GM19035 (cell line): ENCODE measurements around the gene P2RX2.
"Not testable (repeated sequence)": the region's sequence is repeated elsewhere in the genome, so short reads cannot be mapped to it uniquely, and the experiment has no call there.

Experiments
- ATAC-seq: cut with Tn5 transposase; IDR thresholded peaks from one replicate; pipeline ENCODE4 v1.9.1; 2021; ENCODE audit not compliant: unreplicated experiment

The P2RX2 gene

DNA sequence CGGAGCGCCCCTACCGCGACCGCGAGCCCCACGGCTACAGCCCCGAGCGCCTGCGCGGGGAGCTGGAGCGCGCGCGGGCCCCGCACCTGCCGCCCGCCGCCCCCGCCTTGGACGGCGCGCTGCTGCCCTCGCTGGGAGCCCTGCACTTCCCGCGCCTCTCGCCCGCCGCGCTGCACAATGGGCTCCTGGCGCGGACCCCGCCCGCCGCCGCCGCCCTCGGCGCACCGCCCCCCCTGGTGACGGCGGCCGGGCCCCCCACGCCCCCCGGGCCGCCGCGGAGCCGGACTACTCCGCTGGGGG lies 35.2 kb upstream of the P2RX2 start:
- ATAC-seq: no peak

DNA sequence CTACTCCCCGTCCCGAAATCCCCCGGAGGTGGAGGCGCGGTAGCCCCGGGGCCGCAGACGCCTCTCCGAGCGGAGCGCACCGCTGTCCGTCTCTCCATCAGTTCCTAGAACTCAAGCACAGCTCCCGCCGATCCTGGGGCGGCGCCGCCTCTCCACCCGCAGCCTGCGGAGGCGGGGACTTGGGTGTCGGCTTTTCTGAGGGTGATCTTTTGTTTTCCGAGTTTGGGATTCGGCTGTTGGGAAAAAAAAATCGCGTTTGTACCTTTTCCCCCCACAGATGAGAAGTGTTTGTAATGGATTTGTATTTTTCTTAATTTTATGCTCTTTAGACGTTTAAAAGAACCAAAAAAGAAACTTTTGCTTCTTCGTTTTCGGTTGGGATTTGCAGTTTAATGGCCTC lies 34.8 kb upstream of the P2RX2 start:
- ATAC-seq: no peak

DNA sequence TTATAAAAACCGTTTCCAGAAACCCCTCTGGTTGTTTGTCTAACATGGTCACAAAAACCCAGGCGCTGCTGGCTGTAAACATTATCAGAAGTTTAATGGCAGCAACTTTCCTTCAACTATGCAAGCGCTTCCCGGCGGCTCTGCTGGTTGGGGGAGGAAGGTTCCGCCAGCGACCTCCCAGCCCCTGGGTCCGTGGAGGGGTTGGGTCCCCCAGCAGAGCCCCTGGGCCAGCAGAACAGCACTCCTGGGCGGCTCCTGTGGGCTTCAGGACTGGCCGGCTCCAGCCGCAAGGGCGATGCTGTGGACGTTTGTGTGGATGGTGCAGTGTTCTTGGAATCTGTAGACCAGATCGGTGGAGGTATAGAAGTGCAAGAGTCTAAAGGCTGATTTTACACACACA lies 34.1 kb upstream of the P2RX2 start:
- no peak for ATAC-seq

DNA sequence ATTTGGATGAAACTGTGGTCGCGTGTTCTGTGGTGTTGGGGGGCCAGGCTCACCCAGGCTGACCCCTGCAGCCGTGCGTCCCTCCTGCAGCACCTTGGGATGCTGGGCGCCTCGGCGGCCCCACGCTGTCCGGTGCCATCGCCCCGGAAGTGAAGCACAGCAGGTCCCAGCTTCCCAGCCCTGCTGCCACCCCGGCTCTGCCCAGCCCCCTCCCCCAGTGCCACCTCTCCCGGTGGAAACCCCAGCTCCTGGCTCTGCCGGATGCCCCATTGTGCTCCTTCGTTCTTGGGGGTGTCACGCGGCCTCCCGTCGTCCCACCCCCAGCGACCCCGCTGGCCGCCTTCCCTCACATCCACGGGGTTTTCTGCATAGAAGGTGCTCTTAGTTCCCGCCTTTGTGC lies 33.4 kb upstream of the P2RX2 start:
- no peak for ATAC-seq

DNA sequence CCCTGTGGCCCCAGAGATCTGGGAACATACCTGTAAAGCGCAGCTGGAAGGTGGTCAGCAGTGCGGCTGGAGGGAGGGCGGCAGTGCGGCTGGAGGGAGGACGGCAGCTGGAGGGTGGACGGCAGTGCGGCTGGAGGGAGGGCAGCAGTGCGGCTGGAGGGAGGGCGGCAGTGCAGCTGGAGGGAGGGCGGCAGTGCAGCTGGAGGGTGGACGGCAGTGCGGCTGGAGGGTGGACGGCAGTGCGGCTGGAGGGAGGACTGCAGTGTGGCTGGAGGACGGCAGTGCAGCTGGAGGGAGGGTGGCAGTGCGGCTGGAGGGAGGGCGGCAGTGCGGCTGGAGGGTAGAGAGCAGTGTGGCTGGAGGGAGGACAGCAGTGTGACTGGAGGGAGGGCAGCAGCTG lies 31.6 kb upstream of the P2RX2 start:
- ATAC-seq: no peak

DNA sequence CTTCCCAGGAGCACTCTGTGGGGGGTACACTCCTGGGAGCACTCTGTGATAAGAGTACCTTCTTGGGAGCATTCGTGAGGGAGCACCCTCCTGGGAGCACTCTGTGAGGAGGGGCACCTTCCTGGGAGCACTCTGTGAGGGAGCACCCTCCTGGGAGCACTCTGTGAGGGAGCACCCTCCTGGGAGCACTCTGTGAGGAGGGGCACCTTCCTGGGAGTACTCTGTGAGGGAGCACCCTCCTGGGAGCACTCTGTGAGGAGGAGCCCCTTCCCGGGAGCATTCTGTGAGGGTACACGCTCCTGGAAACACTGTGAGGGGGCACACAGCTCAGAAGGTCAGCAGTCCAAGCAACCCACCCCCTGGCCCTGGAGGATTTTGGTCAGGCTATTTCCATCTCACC lies 30.8 kb upstream of the P2RX2 start:
- ATAC-seq: no peak

DNA sequence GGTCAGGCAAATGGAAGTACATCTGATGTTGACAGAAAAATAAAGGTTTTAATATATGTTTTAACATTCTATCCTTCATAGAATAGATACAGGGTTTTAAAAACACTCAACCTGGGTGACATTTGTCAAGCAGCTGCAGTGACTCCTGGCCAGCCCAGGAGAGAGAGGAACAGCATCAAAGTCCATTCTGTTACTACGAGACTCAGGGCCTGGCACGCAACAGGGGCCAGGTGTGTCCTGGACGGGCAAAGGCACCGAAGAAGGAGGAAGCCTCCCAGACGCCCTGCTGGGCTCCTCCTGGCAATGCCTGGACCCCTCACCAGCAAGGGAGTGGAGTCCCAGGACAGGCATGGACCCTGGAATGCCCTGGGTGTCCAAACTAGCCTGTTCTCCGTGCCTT lies 30.3 kb upstream of the P2RX2 start:
- ATAC-seq: no peak

DNA sequence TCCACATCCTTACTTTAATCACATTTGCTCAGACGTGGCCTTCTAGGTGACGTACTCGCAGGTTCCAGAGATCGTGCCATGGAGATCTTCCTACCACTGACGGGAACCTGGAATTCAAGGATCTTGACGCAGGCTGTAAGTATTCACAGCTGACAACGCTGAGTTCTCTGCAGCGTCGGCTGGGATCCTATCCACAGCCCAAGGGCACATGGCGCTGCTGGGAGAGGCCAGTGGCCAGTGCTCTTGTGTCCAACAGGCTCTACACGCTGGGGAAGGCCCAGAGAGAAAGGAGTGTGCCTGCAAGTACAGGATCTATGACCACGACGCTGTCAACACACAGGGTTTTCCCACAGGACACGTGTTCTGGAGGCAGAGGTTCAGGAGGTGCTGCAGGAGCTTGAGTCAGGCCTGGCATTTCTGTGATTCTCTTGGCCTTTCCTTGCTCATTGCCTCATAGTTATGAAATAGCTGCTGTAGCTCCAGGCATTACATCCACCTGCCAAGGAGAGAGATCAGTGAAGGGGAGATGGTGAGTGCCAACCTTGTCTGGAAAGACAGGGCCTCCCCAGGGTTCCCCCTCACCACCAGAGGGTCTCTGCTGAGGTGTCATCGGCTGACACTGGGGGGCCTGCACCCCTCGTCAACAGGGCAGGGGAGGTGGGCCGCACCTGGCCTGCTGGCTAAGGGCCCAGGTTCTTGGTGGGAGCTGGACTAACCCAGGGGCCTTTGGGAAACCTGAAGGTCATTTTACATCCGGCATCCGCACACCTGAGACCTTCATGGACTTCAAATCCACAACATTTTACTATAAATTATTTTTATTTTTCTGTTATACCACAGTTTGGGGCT lies 29.5 kb upstream of the P2RX2 start:
- ATAC-seq: no peak

DNA sequence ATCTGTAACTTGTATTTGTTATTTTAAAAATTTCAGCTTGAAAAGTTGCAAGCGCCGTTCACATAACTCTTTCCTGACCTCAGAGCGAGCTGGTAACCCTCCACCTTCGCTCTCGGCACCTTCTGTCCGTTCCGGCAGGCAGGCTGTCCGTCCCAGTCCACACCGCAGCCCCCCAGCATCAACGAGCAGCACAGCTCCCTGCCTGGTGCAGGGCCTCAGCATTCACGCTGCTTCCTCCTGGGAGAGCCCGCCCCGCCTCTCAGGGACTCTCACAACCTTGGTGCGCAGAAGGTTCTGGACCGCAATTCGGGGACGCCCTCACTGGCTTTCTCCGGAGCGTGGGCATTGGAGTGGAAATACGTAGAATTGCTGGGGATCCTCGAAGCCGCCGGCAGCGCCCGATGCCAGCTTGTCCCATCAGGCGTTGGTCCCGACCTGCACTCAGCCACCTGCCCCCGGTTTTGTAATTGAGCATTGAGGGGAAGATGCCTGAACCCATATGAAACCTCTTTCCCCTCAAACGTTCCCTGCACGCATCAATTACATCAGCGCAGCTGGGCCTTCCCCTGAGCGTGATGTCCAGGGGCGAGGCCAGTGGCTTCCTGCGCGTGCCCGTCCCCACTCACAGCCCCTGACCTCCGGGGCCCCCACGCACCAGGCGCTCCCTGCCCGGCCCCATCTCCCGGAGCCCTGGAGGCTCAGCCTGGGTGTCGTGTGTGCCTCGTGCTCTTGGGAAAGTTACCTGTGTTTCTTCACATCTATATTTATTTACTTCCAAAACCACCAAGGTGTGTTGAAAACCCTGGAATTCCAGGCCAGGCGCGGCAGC lies 27.3 kb upstream of the P2RX2 start:
- ATAC-seq: no peak

DNA sequence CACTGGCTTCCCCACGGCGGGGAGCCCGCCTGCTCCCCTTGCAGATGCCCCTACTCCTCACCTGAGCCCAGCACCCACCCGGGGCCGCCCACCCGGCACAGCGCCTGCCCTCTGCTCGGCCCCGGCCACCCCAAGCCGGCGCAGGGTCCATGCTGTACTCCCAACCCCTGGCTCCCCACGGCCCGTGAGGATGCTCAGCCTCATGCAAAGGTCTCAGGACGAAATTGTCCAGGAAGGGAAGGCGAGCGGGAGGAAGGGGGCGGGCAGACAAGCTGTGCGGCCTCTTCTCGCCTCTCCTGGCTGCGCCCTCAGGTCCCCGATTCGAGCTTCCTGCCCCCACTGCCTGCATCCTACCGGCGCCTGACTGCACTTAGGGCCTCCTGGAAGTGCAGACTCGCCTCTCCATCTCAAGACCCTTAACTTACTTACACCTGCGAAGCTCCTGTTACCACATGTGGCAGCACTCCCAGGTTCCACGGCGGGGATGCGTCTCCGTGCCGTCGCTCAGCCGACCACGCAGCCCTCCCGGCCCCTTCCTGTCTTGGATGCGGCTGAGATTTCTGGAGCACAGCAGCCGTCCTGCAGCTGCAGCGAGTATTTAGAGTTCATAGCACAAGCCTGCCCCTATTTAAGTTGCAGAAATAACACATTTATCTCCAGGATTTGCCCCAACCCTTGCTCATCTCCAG lies 26.1 kb upstream of the P2RX2 start:
- ATAC-seq: no peak

DNA sequence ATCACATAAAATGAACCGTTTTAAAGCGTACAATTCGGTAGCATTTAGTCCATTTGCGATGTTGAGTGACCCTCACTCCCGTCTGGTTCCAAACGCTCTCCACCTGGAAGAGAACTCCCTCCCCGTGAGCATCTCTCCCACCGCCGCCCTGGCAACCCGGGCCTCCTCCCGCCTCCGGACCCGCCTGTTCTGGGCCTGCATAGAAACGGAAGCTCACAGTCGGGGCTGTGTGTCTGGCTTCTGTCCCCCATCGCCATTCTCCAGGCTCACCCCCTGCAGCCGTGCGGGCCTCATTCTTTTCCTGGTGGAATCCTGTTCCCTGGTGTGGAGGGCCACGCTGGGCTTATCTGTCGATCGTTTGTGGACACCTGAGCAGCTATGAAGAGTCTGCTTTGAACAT lies 25.5 kb upstream of the P2RX2 start:
- no peak for ATAC-seq

DNA sequence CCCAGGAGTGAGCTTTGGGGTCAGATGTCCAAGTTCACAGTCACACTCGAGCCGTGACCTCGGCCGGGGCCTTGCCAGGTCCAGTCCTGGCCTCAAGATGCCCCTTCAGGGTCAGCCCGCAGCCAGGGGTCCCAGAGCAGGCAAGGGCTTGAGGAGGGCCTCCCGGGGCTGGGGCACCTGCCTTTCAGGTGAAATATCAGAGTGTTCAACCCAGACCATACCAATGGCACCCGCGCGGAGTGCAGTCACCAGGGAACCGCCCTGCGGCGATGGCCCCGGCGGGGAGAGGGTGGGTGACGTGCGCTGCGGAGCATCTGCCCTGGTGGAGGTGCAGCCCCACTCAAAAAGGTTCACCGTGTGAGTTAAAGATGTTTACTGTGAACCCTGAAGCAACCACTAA lies 25.1 kb upstream of the P2RX2 start:
- no peak for ATAC-seq

DNA sequence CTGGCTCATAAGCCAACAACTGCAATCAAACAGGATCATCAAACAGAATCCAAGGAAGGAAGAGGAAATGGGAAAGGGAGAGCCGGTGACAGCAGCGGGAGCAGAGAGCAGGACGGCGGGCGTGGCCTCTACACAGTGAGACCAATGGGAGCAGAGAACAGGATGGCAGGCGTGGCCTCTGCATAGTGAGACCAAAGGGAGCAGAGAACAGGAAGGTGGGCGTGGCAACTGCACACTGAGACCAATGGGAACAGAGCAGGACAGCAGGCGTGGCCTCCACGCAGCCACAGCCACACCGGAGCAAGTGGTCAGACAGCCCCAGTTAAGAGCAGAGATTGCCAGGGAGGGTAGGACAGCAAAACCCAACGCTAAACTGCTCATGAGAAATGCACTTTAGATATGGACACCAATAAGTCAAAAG lies 24.6 kb upstream of the P2RX2 start:
- ATAC-seq: no peak

DNA sequence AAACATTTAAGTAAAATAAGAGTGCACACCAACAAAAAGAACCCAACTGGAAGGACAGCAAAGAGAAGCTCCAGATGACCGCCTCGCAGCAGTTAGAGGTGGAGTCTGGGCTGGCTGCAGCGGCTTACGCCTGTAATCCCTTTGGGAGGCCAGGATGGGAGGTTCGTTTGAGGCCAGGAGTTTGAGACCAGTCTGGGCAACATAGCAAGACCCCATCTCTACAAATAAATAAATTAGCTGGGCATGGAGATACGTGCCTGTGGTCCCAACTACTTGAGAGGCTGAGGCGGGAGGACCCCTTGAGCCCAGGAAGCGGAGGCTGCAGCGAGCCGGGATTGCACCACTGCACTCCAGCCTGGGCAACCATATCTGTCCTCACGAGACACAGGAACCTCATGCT lies 23.4 kb upstream of the P2RX2 start:
- no peak for ATAC-seq

DNA sequence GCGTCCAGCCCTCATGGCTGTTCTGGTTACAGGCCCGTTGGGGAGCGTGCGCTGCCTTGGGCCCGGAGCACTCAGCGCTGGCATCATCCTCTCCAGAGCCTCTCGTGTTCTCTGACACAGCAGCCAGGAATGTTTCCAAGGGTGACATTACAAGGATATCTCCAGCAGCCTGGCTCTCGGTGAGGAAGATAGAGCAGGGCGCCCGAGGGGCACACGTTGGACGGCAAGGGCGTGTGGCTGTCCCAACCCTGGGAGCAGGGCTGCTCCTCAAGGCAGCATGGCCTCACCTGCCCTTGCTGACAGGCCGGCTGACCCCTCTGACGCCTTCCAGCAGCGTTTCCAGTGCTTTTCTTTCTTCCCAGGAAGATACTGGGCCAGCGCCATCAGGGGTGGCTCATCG lies 22.6 kb upstream of the P2RX2 start:
- ATAC-seq: no peak

DNA sequence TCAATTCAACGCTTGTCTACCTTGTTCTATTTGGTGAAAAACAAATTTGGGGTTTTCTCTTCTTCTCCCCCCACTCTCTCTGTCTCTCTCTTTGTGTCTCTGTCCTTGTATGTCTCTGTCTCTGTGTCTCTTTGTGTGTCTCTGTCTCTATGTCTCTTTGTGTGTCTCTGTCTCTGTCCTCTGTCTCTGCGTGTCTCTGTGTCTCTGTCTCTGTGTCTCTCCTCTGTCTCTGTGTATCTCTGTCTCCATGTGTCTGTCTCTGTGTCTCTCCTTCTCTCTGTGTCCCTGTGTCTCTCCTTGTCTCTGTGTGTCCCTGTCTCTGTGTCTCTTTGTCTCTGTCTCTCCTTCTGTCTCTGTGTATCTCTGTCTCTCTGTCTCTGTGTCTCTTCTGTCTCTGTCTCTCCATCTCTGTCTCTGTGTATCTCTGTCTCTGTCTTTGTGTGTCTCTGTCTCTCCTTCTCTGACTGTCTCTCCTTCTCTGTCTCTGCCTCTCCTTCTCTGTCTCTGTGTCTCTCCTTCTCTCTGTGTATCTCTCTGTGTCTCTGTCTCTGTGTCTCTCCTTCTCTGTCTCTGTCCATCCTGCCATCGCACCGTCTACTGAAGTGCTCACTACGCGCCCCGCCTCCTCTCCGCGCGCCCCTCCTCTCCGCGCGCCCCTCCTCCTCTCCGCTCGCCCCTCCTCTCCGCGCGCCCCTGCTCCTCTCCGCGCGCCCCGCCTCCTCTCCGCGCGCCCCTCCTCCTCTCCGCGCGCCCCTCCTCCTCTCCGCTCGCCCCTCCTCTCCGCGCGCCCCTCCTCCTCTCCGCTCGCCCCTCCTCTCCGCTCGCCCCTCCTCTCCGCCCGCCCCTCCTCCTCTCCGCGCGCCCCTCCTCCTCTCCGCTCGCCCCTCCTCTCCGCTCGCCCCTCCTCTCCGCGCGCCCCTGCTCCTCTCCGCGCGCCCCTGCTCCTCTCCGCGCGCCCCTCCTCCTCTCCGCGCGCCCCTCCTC lies 21.0 kb upstream of the P2RX2 start:
- no peak for ATAC-seq

DNA sequence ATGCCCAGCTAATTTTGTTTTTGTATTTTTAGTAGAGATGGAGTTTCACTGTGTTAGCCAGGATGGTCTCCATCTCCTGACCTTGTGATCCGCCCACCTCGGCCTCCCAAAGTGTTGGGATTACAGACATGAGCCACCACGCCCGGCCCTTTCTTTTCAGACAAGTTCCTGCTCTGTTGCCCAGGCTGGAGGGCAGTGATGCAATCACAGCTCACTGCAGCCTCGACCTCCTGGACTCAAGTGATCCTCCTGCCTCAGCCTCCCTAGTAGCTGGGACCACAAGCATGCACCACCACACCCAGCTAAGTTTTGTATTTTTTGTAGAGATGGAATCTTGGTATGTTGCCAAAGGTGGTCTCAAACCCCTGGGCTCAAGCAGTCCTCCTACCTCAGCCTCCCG lies 19.1 kb upstream of the P2RX2 start:
- ATAC-seq: not testable (repeated sequence)

DNA sequence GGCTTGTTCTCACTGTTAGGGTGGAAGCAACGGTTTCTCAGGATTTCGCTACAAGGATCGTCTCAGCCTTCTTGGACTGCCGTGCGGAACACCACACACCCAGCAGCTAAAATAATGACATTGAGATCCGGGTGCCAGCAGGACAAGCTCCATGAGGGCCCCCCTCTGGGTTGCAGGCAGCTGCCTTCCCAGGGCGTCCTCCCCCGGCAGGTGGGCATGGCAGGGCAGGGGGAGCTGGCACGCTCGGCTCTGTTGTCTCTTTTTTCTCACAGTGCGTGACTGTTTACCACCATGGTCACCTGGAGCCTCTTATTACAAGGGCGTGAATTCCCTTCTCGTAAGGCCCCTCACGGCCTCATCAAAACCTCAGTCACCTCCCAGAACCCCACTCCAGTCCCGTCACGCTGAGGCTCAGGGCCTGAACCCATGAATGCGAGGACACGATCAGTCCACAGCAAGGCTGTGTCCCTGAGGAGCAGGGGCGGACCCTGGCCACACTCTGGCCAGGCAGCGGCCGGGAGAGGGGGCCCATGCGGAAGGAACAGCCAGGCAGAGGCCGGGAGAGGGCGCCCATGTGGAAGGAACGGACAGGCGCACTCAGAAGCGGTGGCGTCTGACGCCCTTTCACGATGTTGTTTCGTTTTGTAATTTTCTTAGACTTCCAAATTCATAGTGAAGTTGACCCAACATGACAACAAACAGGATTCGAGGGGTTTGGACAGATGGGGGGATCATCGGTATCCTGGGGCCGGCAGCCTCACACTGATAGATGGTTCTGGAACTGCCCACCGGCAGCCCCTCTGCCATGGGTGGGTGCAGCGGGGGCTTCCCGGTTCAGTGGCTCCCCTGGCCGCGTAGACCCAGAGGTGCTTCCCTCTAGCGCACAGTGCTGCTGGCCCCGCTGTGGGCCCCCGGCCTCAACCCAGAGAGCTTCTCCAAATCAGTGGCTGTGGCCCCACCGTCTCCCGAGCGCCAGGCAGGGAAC lies 18.2 kb upstream of the P2RX2 start:
- ATAC-seq: no peak

DNA sequence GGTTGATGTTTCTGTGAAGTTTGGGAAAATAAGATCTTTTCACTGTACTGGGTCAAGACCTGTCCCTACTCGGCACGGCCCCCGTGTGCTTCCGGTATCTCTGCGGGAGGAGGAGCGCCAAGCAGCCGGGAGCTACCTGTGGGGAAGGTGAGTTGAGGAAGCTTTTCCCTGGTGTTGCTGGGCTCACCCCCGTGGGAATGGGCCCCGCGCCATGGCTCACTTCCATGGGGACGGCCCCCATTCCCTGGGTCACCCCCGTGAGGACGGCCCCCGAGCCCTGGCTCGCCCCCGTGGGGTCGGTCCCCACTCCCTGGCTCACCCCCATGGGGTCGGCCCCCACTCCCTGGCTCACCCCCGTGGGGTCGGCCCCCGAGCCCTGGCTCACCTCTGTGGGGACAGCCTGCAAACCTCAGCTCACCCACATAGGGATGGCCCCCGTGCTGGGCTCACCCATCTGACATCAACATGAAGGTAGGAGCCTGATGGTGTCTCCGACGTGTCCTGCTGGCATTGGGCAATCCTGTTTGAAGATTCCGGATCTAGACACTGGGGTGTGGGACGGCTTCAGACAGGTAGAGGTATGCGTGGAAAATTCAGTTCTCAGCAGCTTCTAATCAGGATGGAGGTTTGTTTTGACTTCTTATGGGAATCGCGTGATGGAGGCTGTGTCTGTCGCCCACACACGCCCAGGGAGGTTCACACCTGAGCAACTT lies 17.2 kb upstream of the P2RX2 start:
- no peak for ATAC-seq
